OCI-LY7 (cell line): ENCODE data around the gene LDLRAD4.

ENCODE experiments used
- EZH2phosphoT487 ChIP-seq: fragments of 200-600 bp; sonication (generic); IDR thresholded peaks from 2 replicates; pipeline ENCODE4 v1.6.1; 2018; ENCODE audit warnings: low read depth, borderline replicate concordance, mild to moderate bottlenecking, mixed run types, antibody characterized with exemption, low read length, moderate library complexity, mixed read lengths
- TF ChIP-seq, protein P1 (sequence below): fragments of 200-600 bp; sonication (generic); conservative IDR thresholded peaks from 2 replicates; pipeline ENCODE4 v1.5.1; 2014; ENCODE audit warnings: mild to moderate bottlenecking, antibody characterized with exemption, low read length, moderate library complexity, mixed read lengths

DNA sequence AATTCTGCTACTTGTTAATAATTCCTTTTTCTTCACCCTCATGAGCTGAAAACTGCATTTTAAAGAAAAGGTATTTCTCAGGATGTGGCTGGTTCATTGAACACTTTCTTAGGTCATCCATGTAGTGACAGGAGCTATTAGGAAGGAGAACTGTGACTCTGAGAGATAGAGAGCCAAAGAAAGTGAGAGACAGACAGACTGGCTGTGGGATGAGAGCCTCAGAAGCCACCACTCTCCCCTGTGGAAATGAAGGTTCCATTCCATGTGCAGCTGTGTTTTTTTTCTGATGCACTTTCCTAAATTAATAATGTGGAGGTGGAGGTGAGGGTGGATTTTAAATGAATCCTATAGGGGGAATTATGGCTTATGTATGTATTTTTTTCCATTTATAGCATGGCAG, 394.5 kb downstream of the LDLRAD4 start:
- TF ChIP-seq, protein P1, sequence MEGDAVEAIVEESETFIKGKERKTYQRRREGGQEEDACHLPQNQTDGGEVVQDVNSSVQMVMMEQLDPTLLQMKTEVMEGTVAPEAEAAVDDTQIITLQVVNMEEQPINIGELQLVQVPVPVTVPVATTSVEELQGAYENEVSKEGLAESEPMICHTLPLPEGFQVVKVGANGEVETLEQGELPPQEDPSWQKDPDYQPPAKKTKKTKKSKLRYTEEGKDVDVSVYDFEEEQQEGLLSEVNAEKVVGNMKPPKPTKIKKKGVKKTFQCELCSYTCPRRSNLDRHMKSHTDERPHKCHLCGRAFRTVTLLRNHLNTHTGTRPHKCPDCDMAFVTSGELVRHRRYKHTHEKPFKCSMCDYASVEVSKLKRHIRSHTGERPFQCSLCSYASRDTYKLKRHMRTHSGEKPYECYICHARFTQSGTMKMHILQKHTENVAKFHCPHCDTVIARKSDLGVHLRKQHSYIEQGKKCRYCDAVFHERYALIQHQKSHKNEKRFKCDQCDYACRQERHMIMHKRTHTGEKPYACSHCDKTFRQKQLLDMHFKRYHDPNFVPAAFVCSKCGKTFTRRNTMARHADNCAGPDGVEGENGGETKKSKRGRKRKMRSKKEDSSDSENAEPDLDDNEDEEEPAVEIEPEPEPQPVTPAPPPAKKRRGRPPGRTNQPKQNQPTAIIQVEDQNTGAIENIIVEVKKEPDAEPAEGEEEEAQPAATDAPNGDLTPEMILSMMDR = no peak
- TF ChIP-seq EZH2phosphoT487 = no peak
